Kidney epithelial cell (primary cell): ENCODE data around the gene STAT3. TPM values are rescaled to one million over a fixed set of nuclear protein-coding genes. Genes with fewer than 3 reads are reported as not detected.

Experiments used
- DNase-seq: peaks from one replicate; pipeline ENCODE4 v3.0.0-alpha.2; 2010; ENCODE audit warnings: low read depth
- H3K27me3 ChIP-seq: 2 replicates; pipeline ENCODE4 v1.6.0; 2011; ENCODE audit warnings: low read length; ENCODE audit not compliant: control insufficient read depth, insufficient read depth
- H3K36me3 ChIP-seq: 2 replicates; pipeline ENCODE4 v1.5.1; 2011; ENCODE audit warnings: low read length; ENCODE audit not compliant: control insufficient read depth, insufficient read depth
- H3K4me3 ChIP-seq: 2 replicates; pipeline ENCODE4 v1.5.1; 2011; ENCODE audit warnings: low read depth, mild to moderate bottlenecking, control low read depth, low read length
- CTCF ChIP-seq: IDR thresholded peaks from 2 replicates; pipeline ENCODE4 v1.5.1; 2011; ENCODE audit warnings: mild to moderate bottlenecking, moderate library complexity, low read length, control low read depth, inconsistent platforms; ENCODE audit not compliant: insufficient read depth, poor library complexity, severe bottlenecking
- total RNA-seq: library from RNA; depleted of rRNA; stranded (reverse); fragments of >200 nt; gene quantifications from 2 replicates; pipeline ENCODE4 v1.2.3, GENCODE V29; 2015

The STAT3 gene
- total RNA-seq, 1 donor from 2014 or later, result 74.9 TPM

GRCh38 chr17:42276609-42277341 lies 111.5 kb downstream of the STAT3 start:
- Histone ChIP-seq H3K4me3 (peak overlapping the region; percentile 90), H3K36me3 (no peaks in the 10 kb centered on the region), H3K27me3 (no peaks in the 10 kb centered on the region)
- DNase-seq, result peak; percentile 45
- TF ChIP-seq CTCF, result no peak

- H3K36me3 ChIP-seq, result no peaks in the 10 kb centered on the region
- no peak for DNase-seq
- no peaks in the 10 kb centered on the region for H3K27me3 ChIP-seq
- H3K4me3 ChIP-seq, result peak within 1 kb of the TSS; percentile 90
- TF ChIP-seq CTCF, result no peak
These were observed 112.0 kb downstream of the STAT3 start, which contains the start of gene STAT5B for GRCh38 chr17:42276359-42276608. TSS of gene STAT5B (minus strand) at chr17:42276391. CDS start at chr17:42232127, 44,264 bp downstream.

- DNase-seq, result no peak
- Histone ChIP-seq H3K36me3 (no peaks in the 10 kb centered on the region), H3K27me3 (no peaks in the 10 kb centered on the region), H3K4me3 (peak overlapping the region; percentile 90)
- TF ChIP-seq CTCF, result no peak
These were observed 112.5 kb downstream of the STAT3 start for GRCh38 chr17:42275527-42276358.

GRCh38 chr17:42274812-42275526 lies 113.3 kb downstream of the STAT3 start:
- Histone ChIP-seq H3K27me3 (no peaks in the 10 kb centered on the region), H3K36me3 (no peaks in the 10 kb centered on the region), H3K4me3 (peak overlapping the region; percentile 90)
- TF ChIP-seq CTCF, result no peak
- no peak for DNase-seq

GRCh38 chr17:42274253-42274542 lies 114.0 kb downstream of the STAT3 start:
- no peaks in the 10 kb centered on the region for H3K36me3 ChIP-seq
- H3K27me3 ChIP-seq, result no peaks in the 10 kb centered on the region
- no peak for TF ChIP-seq CTCF
- no peak overlapping the region for H3K4me3 ChIP-seq
- DNase-seq, result no peak
